ENCODE data around the gene RFFL. TPM values are rescaled to one million over a fixed set of nuclear protein-coding genes. Genes with fewer than 3 reads are reported as not detected.
"Not testable (repeated sequence)": the region's sequence is repeated elsewhere in the genome, so short reads cannot be mapped to it uniquely, and the experiment has no call there.

RFFL gene
- 23.3 TPM for total RNA-seq

GRCh38 chr17:35063514-35064223 lies at the start of gene RFFL:
TSS of gene RFFL (minus strand) at chr17:35063707. CDS start at chr17:35026553, 37,154 bp downstream.
- intact Hi-C loops (cut with DNase I), result no loop called here
- DNase-seq (ENCODE audit: low spot score) (peak; percentile 88), ATAC-seq (peak; percentile 100)

- ATAC-seq; intact Hi-C loops (cut with DNase I); DNase-seq (ENCODE audit: low spot score): not testable (repeated sequence)
These were observed 47.3 kb upstream of the RFFL start for GRCh38 chr17:35110791-35111190.

GRCh38 chr17:35104844-35105450 lies 41.4 kb upstream of the RFFL start:
- ATAC-seq (no peak), DNase-seq (ENCODE audit: low spot score) (no peak)
- intact Hi-C loops (cut with DNase I), result no loop called here

GRCh38 chr17:35103271-35103670 lies 39.8 kb upstream of the RFFL start:
- intact Hi-C loops (cut with DNase I), result no loop called here

GRCh38 chr17:35101725-35102124 lies 38.2 kb upstream of the RFFL start:
- intact Hi-C loops (cut with DNase I), result no loop called here
- ATAC-seq (no peak), DNase-seq (ENCODE audit: low spot score) (no peak)

More at GRCh38 chr17:35103271-35103670, 39.8 kb upstream of the RFFL start:
- ATAC-seq (no peak), DNase-seq (ENCODE audit: low spot score) (peak; percentile 33)

- ATAC-seq, result no peak
- intact Hi-C loops (cut with DNase I), result no loop called here
These were observed 37.5 kb upstream of the RFFL start for GRCh38 chr17:35101036-35101435.

GRCh38 chr17:35099908-35100307 lies 36.4 kb upstream of the RFFL start:
- no peak for ATAC-seq
- intact Hi-C loops (cut with DNase I), result loop anchor here (10.0 kb wide), 1 partner anchor 95 kb away; no protein-coding TSS in a partner anchor
- no peak for DNase-seq (ENCODE audit: low spot score)

More at GRCh38 chr17:35101036-35101435, 37.5 kb upstream of the RFFL start:
- DNase-seq (ENCODE audit: low spot score), result no peak

GRCh38 chr17:35097776-35098175 lies 34.3 kb upstream of the RFFL start:
- ATAC-seq (no peak), DNase-seq (ENCODE audit: low spot score) (no peak)
- intact Hi-C loops (cut with DNase I), result loop anchor here (10.0 kb wide), 1 partner anchor 93 kb away; no protein-coding TSS in a partner anchor

GRCh38 chr17:35095741-35096140 lies 32.2 kb upstream of the RFFL start:
- DNase-seq (ENCODE audit: low spot score) (no peak), ATAC-seq (no peak)
- intact Hi-C loops (cut with DNase I), result loop anchor here (10.0 kb wide), 1 partner anchor 91 kb away; no protein-coding TSS in a partner anchor

GRCh38 chr17:35094902-35095301 lies 31.4 kb upstream of the RFFL start:
- intact Hi-C loops (cut with DNase I), result loop anchor here (10.0 kb wide), 1 partner anchor 90 kb away; no protein-coding TSS in a partner anchor

GRCh38 chr17:35090707-35091106 lies 27.2 kb upstream of the RFFL start:
- intact Hi-C loops (cut with DNase I), result loop anchor here (10.0 kb wide), 1 partner anchor 86 kb away; no protein-coding TSS in a partner anchor
- DNase-seq (ENCODE audit: low spot score); ATAC-seq: not testable (repeated sequence)

More at GRCh38 chr17:35094902-35095301, 31.4 kb upstream of the RFFL start:
- ATAC-seq, result no peak
- no peak for DNase-seq (ENCODE audit: low spot score)

GRCh38 chr17:35089586-35090296 lies 26.2 kb upstream of the RFFL start:
- intact Hi-C loops (cut with DNase I), result loop anchor here (10.0 kb wide), 1 partner anchor 85 kb away; no protein-coding TSS in a partner anchor
- ATAC-seq (peak; percentile 43), DNase-seq (ENCODE audit: low spot score) (no peak)

GRCh38 chr17:35088881-35089585 lies 25.5 kb upstream of the RFFL start:
- ATAC-seq (peak; percentile 96), DNase-seq (ENCODE audit: low spot score) (peak; percentile 92)
- intact Hi-C loops (cut with DNase I), result no loop called here

GRCh38 chr17:35088356-35088880 lies 24.9 kb upstream of the RFFL start:
- peak; percentile 71 for ATAC-seq
- DNase-seq (ENCODE audit: low spot score), result peak; percentile 72
- intact Hi-C loops (cut with DNase I), result no loop called here

GRCh38 chr17:35087731-35088355 lies 24.3 kb upstream of the RFFL start:
- intact Hi-C loops (cut with DNase I), result no loop called here
- DNase-seq (ENCODE audit: low spot score) (no peak), ATAC-seq (peak; percentile 35)

GRCh38 chr17:35086931-35087573 lies 23.5 kb upstream of the RFFL start:
- intact Hi-C loops (cut with DNase I), result no loop called here
- DNase-seq (ENCODE audit: low spot score) (no peak), ATAC-seq (no peak)

- intact Hi-C loops (cut with DNase I), result no loop called here
- ATAC-seq (no peak), DNase-seq (ENCODE audit: low spot score) (no peak)
These were observed 22.7 kb upstream of the RFFL start for GRCh38 chr17:35086164-35086563.

- ATAC-seq (no peak), DNase-seq (ENCODE audit: low spot score) (no peak)
- intact Hi-C loops (cut with DNase I), result no loop called here
These were observed 21.5 kb upstream of the RFFL start for GRCh38 chr17:35084987-35085386.

Data from sciatic nerve (tissue), 2 donors.